Measurements from ENCODE around the gene AGRN. TPM values are rescaled to one million over a fixed set of nuclear protein-coding genes. Genes with fewer than 3 reads are reported as not detected.
"Not testable (repeated sequence)": the region's sequence is repeated elsewhere in the genome, so short reads cannot be mapped to it uniquely, and the experiment has no call there.

AGRN gene
- total RNA-seq, 4 donors from 2014 or later, result 8.2 to 86.9 (median 26.2) TPM

DNA sequence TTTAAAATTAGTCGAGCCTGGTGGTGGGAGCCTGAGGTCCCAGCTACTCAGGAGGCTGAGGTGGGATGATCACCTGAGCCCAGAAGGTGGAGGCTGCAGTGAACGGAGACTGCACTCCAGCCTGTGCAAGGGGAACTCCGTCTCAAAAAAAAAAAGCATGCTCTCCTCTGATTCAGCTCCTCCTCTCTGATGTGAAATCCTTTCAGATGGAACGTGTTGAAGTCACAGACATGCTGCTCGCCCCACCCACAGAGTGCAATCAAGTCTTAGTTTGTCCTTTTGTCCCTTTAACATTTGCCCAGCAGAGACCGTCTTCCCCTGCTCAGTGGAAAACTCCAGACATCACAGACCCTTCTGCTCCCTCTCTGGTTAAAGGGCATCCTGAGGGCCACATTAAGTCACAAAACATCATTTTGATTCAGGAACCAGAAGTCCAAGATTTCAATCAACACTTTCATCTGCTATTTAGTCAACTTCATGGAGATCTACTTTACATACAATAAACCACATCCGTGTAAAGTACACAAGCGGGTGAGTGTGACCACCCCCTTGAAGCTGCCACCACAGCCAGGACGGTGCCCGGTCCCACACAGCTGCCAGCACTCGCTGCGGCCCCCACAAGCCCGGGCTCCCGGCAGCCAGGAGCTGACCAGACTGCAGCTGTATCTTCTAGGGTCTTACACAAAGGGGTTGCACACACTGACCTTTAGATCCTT is 73.1 kb downstream of the AGRN start:
- TF ChIP-seq POLR2A (IDR thresholded peaks at IDR 0.05) (no peak), CTCF (IDR thresholded peaks at IDR 0.05) (no peak)
- Histone ChIP-seq H3K27ac (no peak overlapping the region), H3K4me1 (no peaks in the 10 kb centered on the region), H3K27me3 (no peaks in the 10 kb centered on the region), H3K36me3 (no peaks in the 10 kb centered on the region), H3K4me3 (no peak overlapping the region), H3K9me3 (no peaks in the 10 kb centered on the region)
- intact Hi-C loops (cut with DNase I; ENCODE audit: low total_unique reads), result no loop called here
- no peak for DNase-seq

GRCh38 chr1:1093610-1093943 is 73.7 kb downstream of the AGRN start:
- intact Hi-C loops (cut with DNase I; ENCODE audit: low total_unique reads), result no loop called here
- H3K27me3 ChIP-seq, result no peaks in the 10 kb centered on the region

GRCh38 chr1:1094981-1095380 is 75.1 kb downstream of the AGRN start:
- TF ChIP-seq POLR2A (IDR thresholded peaks at IDR 0.05) (no peak), CTCF (IDR thresholded peaks at IDR 0.05) (no peak)
- DNase-seq, result no peak
- Histone ChIP-seq H3K4me3 (no peak overlapping the region), H3K36me3 (no peaks in the 10 kb centered on the region), H3K9me3 (no peaks in the 10 kb centered on the region), H3K27me3 (no peaks in the 10 kb centered on the region), H3K4me1 (no peaks in the 10 kb centered on the region), H3K27ac (no peak overlapping the region)
- intact Hi-C loops (cut with DNase I; ENCODE audit: low total_unique reads), result no loop called here

More at GRCh38 chr1:1093610-1093943, 73.7 kb downstream of the AGRN start:
- DNase-seq, result no peak
- no peaks in the 10 kb centered on the region for H3K9me3 ChIP-seq
- no peak overlapping the region for H3K27ac ChIP-seq
- no peaks in the 10 kb centered on the region for H3K4me1 ChIP-seq
- TF ChIP-seq CTCF (IDR thresholded peaks at IDR 0.05), result no peak
- TF ChIP-seq POLR2A (IDR thresholded peaks at IDR 0.05), result no peak
- H3K4me3 ChIP-seq, result no peak overlapping the region
- no peaks in the 10 kb centered on the region for H3K36me3 ChIP-seq

GRCh38 chr1:1096136-1096535 is 76.2 kb downstream of the AGRN start:
- DNase-seq; H3K36me3 ChIP-seq; H3K9me3 ChIP-seq; intact Hi-C loops (cut with DNase I; ENCODE audit: low total_unique reads); H3K4me3 ChIP-seq; H3K27ac ChIP-seq; H3K4me1 ChIP-seq; H3K27me3 ChIP-seq: not testable (repeated sequence)

GRCh38 chr1:1098681-1099421 is 78.9 kb downstream of the AGRN start:
- no peaks in the 10 kb centered on the region for H3K9me3 ChIP-seq
- H3K4me1 ChIP-seq, result no peaks in the 10 kb centered on the region
- intact Hi-C loops (cut with DNase I; ENCODE audit: low total_unique reads), result no loop called here
- H3K4me3 ChIP-seq, result no peak overlapping the region
- H3K36me3 ChIP-seq, result no peaks in the 10 kb centered on the region
- no peak for DNase-seq
- H3K27ac ChIP-seq, result no peak overlapping the region
- TF ChIP-seq POLR2A (IDR thresholded peaks at IDR 0.05) (no peak), CTCF (IDR thresholded peaks at IDR 0.05) (no peak)
- H3K27me3 ChIP-seq, result no peaks in the 10 kb centered on the region
